GM12878 (cell line): Measurements from ENCODE around the gene ANTXR2. TPM values are rescaled to one million over a fixed set of nuclear protein-coding genes. Genes with fewer than 3 reads are reported as not detected.

Experiments used
- ATAC-seq: fragments of 200-7000 bp; cut with Tn5 transposase; 3 replicates; pipeline ENCODE4 v1.9.1; 2020; ENCODE audit warnings: mild to moderate bottlenecking, moderate library complexity
- BruUV-seq: library from RNA; stranded (reverse); fragments of 400-500 nt; replicated peaks from 2 replicates; lab custom pipeline; 2021; lab: Mats Ljungman, UMichigan
- CTCF ChIA-PET: fragments of 300-600 bp; sonication (Branson Sonifier 250); formaldehyde crosslinking; extraction: SDS; loops from one replicate; lab custom pipeline; 2021; ENCODE audit warnings: inconsistent platforms; lab: Yijun Ruan, JAX
- POLR2A ChIA-PET: fragments of 350-600 bp; formaldehyde crosslinking; extraction: SDS; loops from one replicate; lab custom pipeline; 2021; ENCODE audit warnings: inconsistent platforms; lab: Charles Lee
- RAD21 ChIA-PET: fragments of 300-600 bp; sonication (Branson Sonifier 250); formaldehyde crosslinking; loops from one replicate; lab custom pipeline; 2023; ENCODE audit warnings: antibody characterized with exemption; ENCODE audit not compliant: unreplicated experiment; lab: Charles Lee
- SMC1A ChIA-PET: fragments of 300-600 bp; sonication (Branson Sonifier 250); formaldehyde crosslinking; loops from one replicate; lab custom pipeline; 2023; ENCODE audit not compliant: unreplicated experiment, uncharacterized antibody; lab: Charles Lee
- DNase-seq: peaks from one replicate; pipeline ENCODE4 v3.0.0-alpha.2; 2011; ENCODE audit warnings: low read depth, low spot score
- FAIRE-seq: peaks from 3 replicates; lab custom pipeline; 2011; peaks lifted over from hg19 to GRCh38; lab: Jason Lieb, UNC
- H2AFZ ChIP-seq: 2 replicates; pipeline ENCODE4 v1.6.0; 2011; ENCODE audit warnings: low read depth, low read length, control low read depth; ENCODE audit not compliant: control insufficient read depth
- H3K27ac ChIP-seq: 2 replicates; pipeline ENCODE4 v1.5.1; 2011; ENCODE audit warnings: control low read depth; ENCODE audit not compliant: control insufficient read depth, insufficient read depth
- H3K27me3 ChIP-seq, 2 experiments: replicated peaks in 1 of 2; 2 replicates each; pipeline versions ENCODE4 v1.6.0 to v1.6.1; 2011; ENCODE audit warnings: low read length in 1 of 2; ENCODE audit not compliant: control insufficient read depth in 2 of 2, insufficient read depth in 2 of 2
- H3K36me3 ChIP-seq, 2 experiments: 2 replicates each; pipeline ENCODE4 v1.5.1; 2011; ENCODE audit warnings: low read length in 1 of 2; ENCODE audit not compliant: control insufficient read depth in 2 of 2, insufficient read depth in 2 of 2
- H3K4me1 ChIP-seq: 2 replicates; pipeline ENCODE4 v1.6.1; 2011; ENCODE audit warnings: mild to moderate bottlenecking, low read length, moderate library complexity, mixed read lengths; ENCODE audit not compliant: control insufficient read depth, insufficient read depth
- H3K4me2 ChIP-seq: 2 replicates; pipeline ENCODE4 v1.6.0; 2011; ENCODE audit warnings: control low read depth; ENCODE audit not compliant: control insufficient read depth, insufficient read depth
- H3K4me3 ChIP-seq: fragments of 200-600 bp; sonication (generic); 2 replicates; pipeline ENCODE4 v1.5.1; 2016
- H3K79me2 ChIP-seq: 2 replicates; pipeline ENCODE4 v1.6.0; 2011; ENCODE audit warnings: low read length; ENCODE audit not compliant: control insufficient read depth, insufficient read depth
- H3K9ac ChIP-seq: 2 replicates; pipeline ENCODE4 v1.8.0; 2011; ENCODE audit warnings: low read length, control low read depth, mixed read lengths; ENCODE audit not compliant: control insufficient read depth, insufficient read depth
- H3K9me3 ChIP-seq: replicated peaks from 3 replicates; pipeline ENCODE4 v1.5.1; 2011; ENCODE audit warnings: mild to moderate bottlenecking, low read length; ENCODE audit not compliant: control insufficient read depth, insufficient read depth
- H4K20me1 ChIP-seq: 2 replicates; pipeline ENCODE4 v1.6.0; 2011; ENCODE audit not compliant: control insufficient read depth, insufficient read depth
- BCL3 ChIP-seq: IDR thresholded peaks from 2 replicates; pipeline ENCODE4 v1.6.1; 2011; ENCODE audit warnings: borderline replicate concordance, low read depth, mild to moderate bottlenecking, moderate library complexity, low read length; ENCODE audit not compliant: insufficient read depth, poor library complexity, severe bottlenecking
- CBX3 ChIP-seq: fragments of 200-600 bp; sonication (generic); IDR thresholded peaks from 2 replicates; pipeline ENCODE4 v1.6.1; 2016; ENCODE audit warnings: low read depth, borderline replicate concordance
- CTCF ChIP-seq, 3 experiments: IDR thresholded peaks in 2 of 3; conservative IDR thresholded peaks in 1 of 3; 2 replicates each; pipeline ENCODE4 v1.5.1; 2011; ENCODE audit warnings: low read depth in 3 of 3, low read length in 3 of 3, mild to moderate bottlenecking in 3 of 3, control low read depth in 2 of 3, moderate library complexity in 2 of 3, inconsistent platforms in 1 of 3, mixed read lengths in 1 of 3; ENCODE audit not compliant: control insufficient read depth in 2 of 3, insufficient read depth in 1 of 3; ENCODE audit errors: extremely low read depth in 1 of 3
- HDAC2 ChIP-seq: fragments of 200-600 bp; sonication (generic); IDR thresholded peaks from 2 replicates; pipeline ENCODE4 v1.6.1; 2017
- MAX ChIP-seq: IDR thresholded peaks from 2 replicates; pipeline ENCODE4 v1.6.1; 2012; ENCODE audit warnings: low read depth, low read length, improper control_type of control experiment
- MTA3 ChIP-seq: IDR thresholded peaks from 2 replicates; pipeline ENCODE4 v1.6.1; 2012; ENCODE audit warnings: low read length, inconsistent platforms, borderline replicate concordance
- MYB ChIP-seq: fragments of 150-350 bp; IDR thresholded peaks from 2 replicates; pipeline ENCODE4 v1.6.1; 2014; ENCODE audit warnings: mild to moderate bottlenecking, low read depth, low read length, borderline replicate concordance
- RBBP5 ChIP-seq: fragments of 200-600 bp; sonication (generic); conservative IDR thresholded peaks from 2 replicates; pipeline ENCODE4 v1.6.1; 2016
- RUNX3 ChIP-seq: IDR thresholded peaks from 2 replicates; pipeline ENCODE4 v1.6.1; 2012; ENCODE audit warnings: low read length, inconsistent platforms
- WRNIP1 ChIP-seq: IDR thresholded peaks from 2 replicates; pipeline ENCODE4 v1.6.1; 2011; ENCODE audit warnings: low read depth, low read length, improper control_type of control experiment, borderline replicate concordance
- YBX1 ChIP-seq: fragments of 450-650 bp; IDR thresholded peaks from 2 replicates; pipeline ENCODE4 v1.6.1; 2016; ENCODE audit warnings: antibody characterized with exemption
- ZBTB33 ChIP-seq: fragments of 450-650 bp; IDR thresholded peaks from 2 replicates; pipeline ENCODE4 v1.6.1; 2017; ENCODE audit warnings: mild to moderate bottlenecking
- ZNF622 ChIP-seq: fragments of 450-650 bp; IDR thresholded peaks from 2 replicates; pipeline ENCODE4 v1.6.1; 2017; ENCODE audit warnings: mild to moderate bottlenecking, inconsistent platforms
- WGBS: methylation state at CpG from one replicate; pipeline ENCODE4 v1.1.6; 2016; ENCODE audit warnings: low lambda C conversion rate; ENCODE audit not compliant: insufficient replicate concordance, insufficient coverage; ENCODE audit errors: missing lambda C conversion rate; 5-methylcytosine and 5-hydroxymethylcytosine counted together
- in situ Hi-C: fragments of 300-500 bp; cut with MboI; formaldehyde crosslinking; loops from 9 replicates; pipeline ENCODE4 v1.14.3; 2018; ENCODE audit warnings: mixed read lengths
- intact Hi-C: fragments of 100-400 bp; cut with micrococcal nuclease; formaldehyde crosslinking; loops from one replicate; pipeline ENCODE4 v1.14.2; 2022; ENCODE audit not compliant: unreplicated experiment
- polyA plus RNA-seq, 11 experiments: library from polyadenylated mRNA; depleted of rRNA in 4 of 11; unstranded in 6 of 11; stranded (reverse) in 5 of 11; fragments of >200 nt; fragmentation: Nextera tagmentation in 4 of 11; fragmentation: Illumina TruSeq in 1 of 11; extraction: Ambion mirVana in 4 of 11; extraction: Trizol in 1 of 11; gene quantifications; 1 replicate in 1 of 11; 2 replicates in 10 of 11; pipeline versions ENCODE4 v1.2.1 to v1.2.3, GENCODE V29; 2011 to 2016; ENCODE audit warnings: inconsistent platforms in 2 of 11, missing spikeins in 2 of 11, low read depth in 1 of 11
- total RNA-seq, 4 experiments: library from RNA; depleted of rRNA in 3 of 4; stranded (reverse); fragments of >200 nt in 3 of 4; fragmentation: Illumina TruSeq in 1 of 4; extraction: Trizol in 1 of 4; gene quantifications; 2 replicates each; pipeline versions ENCODE4 v1.2.1 to v1.2.3, GENCODE V29; 2013 to 2021

The ANTXR2 gene
- total and polyA plus RNA-seq, 10 of the 15 experiments (the other 5 are each of a cell fraction or from before 2014, with no cell fraction given) = 1.4 to 8.9 (median 5.7) TPM

- TF ChIP-seq CBX3 (no peak), MTA3 (no peak), RUNX3 (no peak)
- TF ChIP-seq, all 136 proteins: peak for 0
Measured at GRCh38 chr4:80104927-80105326, 31.9 kb upstream of the ANTXR2 start (continued).

GRCh38 chr4:80103629-80104028 lies 30.6 kb upstream of the ANTXR2 start:
- ATAC-seq (no peak), FAIRE-seq (no peak), DNase-seq (no peak)
- Histone ChIP-seq H3K27ac (no peak overlapping the region), H3K4me1 (no peaks in the 10 kb centered on the region), H3K9me3 (no peaks in the 10 kb centered on the region), H3K79me2 (no peaks in the 10 kb centered on the region), H4K20me1 (no peaks in the 10 kb centered on the region), H2AFZ (no peak overlapping the region), H3K27me3 (no peaks in the 10 kb centered on the region), H3K4me3 (no peak overlapping the region), H3K36me3 (no peaks in the 10 kb centered on the region), H3K4me2 (no peak overlapping the region), H3K9ac (no peak overlapping the region)
- TF ChIP-seq MYB = no peak
- TF ChIP-seq YBX1 = no peak
- no peak for TF ChIP-seq WRNIP1
- TF ChIP-seq MAX = no peak
- TF ChIP-seq HDAC2 = no peak
- WGBS = 52% methylated on average over 2 of the region's 2 CpGs
- ChIA-PET RAD21 (no interaction called here), POLR2A (interaction anchor here (0.6 kb wide), 1 partner anchor 83 kb away, joined by 3 read pairs; no protein-coding TSS in a partner anchor), SMC1A (interaction anchor here (1.5 kb wide), 1 partner anchor 22 kb away, joined by 4 read pairs; no protein-coding TSS in a partner anchor), CTCF (no interaction called here)
- BruUV-seq = no TSS peak
- intact Hi-C loops (no loop called here), in situ Hi-C loops (no loop called here)

GRCh38 chr4:80101792-80102116 lies 28.7 kb upstream of the ANTXR2 start:
- ATAC-seq = no peak
- Histone ChIP-seq H2AFZ (no peak overlapping the region), H3K36me3 (no peaks in the 10 kb centered on the region), H3K4me2 (no peak overlapping the region), H3K27me3 (no peaks in the 10 kb centered on the region), H4K20me1 (no peaks in the 10 kb centered on the region), H3K27ac (no peak overlapping the region), H3K79me2 (no peaks in the 10 kb centered on the region), H3K4me1 (no peaks in the 10 kb centered on the region), H3K9ac (no peak overlapping the region), H3K9me3 (no peaks in the 10 kb centered on the region), H3K4me3 (no peak overlapping the region)
- SMC1A ChIA-PET = no interaction called here
- BruUV-seq = no TSS peak
- in situ Hi-C loops (no loop called here), intact Hi-C loops (no loop called here)
- RAD21 ChIA-PET = no interaction called here
- CTCF ChIA-PET = no interaction called here
- DNase-seq = no peak
- no peak for FAIRE-seq
- POLR2A ChIA-PET = no interaction called here
- TF ChIP-seq CTCF (IDR thresholded peaks at IDR 0.05 in 2 of 3, conservative IDR thresholded peaks at IDR 0.05 in 1 of 3; ENCODE audit: control insufficient read depth in 2 of 3, extremely low read depth in 1 of 3, insufficient read depth in 1 of 3, low read depth in 3 of 3, low read length in 3 of 3) (no peak), ZNF622 (no peak), BCL3 (no peak), RBBP5 (no peak), ZBTB33 (no peak)
